ENCODE data around the gene GCG.

GCG gene

GRCh38 chr2:162149466-162149865 is 2.6 kb downstream of the GCG start:
- DNase-seq (ENCODE audit: low spot score): no peak

DNA sequence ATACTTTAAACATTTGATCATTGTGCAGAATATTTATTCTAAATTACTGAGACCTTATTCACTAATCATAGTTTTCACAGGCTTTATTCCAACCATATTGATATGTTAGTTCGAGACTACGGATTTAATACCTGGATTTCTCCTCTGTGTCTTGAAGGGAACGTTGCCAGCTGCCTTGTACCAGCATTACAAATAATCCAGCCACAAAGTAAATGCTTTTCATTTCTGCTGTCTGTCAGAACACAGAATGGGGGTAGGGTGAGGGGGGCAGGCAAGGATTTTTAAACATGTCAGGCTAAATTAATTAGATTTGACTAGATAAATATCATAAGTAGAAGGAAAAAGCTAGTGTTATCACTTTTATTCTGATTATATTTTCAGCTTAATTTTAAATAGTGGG is 3.1 kb downstream of the GCG start:
- no peak for DNase-seq (ENCODE audit: low spot score)

- no peak for DNase-seq (ENCODE audit: low spot score)
Measured at GRCh38 chr2:162143969-162144368, 8.1 kb downstream of the GCG start.

GRCh38 chr2:162138310-162138709 is 13.7 kb downstream of the GCG start:
- DNase-seq (ENCODE audit: low spot score): no peak

- no peak for DNase-seq (ENCODE audit: low spot score)
Measured at GRCh38 chr2:162127422-162127821, 24.6 kb downstream of the GCG start.

DNA sequence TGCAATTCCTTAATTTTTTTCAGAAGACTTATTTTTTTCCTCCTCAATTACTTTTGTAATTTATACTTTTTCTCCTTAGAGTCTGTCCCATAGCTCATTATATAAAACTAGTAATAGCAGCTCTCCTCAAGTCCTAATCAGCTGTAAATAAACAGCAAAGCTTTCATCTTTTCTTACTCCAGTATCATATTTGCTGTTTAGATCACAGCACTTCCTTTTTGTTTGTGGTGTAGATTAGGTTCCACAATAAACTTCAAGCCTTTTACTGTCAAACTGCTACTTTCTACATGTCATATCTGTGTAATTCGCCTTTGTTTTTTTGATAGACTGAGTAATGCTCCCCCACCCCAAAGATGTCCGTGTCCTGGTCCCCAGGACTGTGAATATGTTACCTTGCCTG is 25.5 kb downstream of the GCG start:
- DNase-seq (ENCODE audit: low spot score): no peak

DNA sequence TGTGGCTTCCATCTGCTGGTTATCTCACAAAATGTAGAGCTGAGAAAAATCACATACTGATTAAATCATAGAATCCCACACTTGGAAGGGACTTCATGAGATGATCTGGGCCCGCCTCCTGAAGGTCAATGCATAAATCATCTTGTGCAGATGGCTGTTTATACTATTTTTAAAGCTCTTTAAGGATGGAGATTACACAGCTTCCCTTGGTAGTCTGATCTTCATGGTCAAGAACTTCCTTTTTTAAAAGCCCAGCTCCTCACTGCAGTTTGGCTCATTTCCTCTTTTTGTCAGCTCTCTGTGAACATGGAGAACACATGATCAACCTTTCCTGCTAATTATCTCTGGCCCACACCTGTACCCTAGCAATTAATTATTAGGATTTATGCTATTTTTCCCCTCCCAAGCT is 25.9 kb downstream of the GCG start:
- no peak for DNase-seq (ENCODE audit: low spot score)

GRCh38 chr2:162125138-162125537 is 26.9 kb downstream of the GCG start:
- DNase-seq (ENCODE audit: low spot score): no peak

GRCh38 chr2:162123806-162124758 is 28.0 kb downstream of the GCG start:
- DNase-seq (ENCODE audit: low spot score): no peak

DNA sequence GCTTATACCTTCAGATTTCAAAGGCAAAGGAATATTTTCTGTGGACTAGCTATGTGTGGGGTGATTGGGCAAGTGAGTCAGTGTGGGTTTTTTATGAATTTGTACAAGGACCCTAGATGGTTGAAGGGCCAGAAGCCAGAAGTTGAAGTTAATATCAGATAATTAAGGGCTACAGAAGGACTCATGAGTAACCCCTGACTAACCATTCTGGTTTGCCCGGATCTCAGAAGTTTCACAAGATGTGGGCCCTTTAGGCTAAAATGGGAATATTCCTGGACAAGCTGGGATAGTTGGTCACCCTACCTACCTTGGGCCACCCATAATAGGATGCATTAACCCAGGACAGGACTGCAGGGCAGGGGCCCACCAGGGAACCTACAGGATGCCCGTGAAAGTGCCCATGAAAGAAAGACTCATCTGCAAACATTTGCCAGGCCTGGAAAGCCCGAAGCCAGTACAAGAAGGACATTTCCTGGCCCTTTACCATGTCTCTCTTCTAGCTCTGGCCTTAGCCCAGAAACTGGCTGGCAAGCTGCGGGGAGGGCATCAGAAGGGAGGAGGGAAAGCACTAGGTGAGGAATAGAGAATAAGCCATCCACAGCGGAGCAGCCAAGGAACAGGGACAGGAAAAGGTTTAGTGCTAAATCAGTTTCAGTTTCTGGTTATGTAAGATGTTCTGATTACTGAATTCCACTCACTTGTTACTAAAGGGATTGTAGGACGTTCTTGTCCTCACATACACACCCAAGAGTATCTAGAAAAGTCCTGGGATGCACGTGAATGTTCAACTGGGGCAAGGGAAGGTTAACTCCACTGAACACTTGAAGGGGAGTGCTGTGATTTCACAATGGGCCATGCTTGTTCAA is 33.6 kb downstream of the GCG start:
- no peak for DNase-seq (ENCODE audit: low spot score)

DNA sequence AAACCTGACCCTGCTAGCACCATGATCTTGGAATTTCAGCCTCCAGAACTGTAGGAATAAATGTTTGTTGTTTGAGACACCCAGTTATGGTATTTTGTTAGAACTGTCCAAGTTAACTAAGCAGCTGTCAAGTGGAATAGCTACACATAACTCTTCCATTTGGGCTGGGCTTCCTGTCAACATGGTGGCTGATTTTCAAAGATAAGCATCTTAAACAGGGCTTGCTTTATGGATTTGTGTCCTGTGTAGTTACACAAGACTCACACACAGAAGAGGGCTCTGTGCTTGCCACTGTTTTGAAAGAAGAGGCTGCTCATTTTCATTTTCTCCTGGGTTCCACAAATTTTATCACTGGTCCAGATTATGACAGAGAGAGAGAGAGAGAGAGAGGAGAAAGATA is 35.7 kb downstream of the GCG start:
- no peak for DNase-seq (ENCODE audit: low spot score)

DNA sequence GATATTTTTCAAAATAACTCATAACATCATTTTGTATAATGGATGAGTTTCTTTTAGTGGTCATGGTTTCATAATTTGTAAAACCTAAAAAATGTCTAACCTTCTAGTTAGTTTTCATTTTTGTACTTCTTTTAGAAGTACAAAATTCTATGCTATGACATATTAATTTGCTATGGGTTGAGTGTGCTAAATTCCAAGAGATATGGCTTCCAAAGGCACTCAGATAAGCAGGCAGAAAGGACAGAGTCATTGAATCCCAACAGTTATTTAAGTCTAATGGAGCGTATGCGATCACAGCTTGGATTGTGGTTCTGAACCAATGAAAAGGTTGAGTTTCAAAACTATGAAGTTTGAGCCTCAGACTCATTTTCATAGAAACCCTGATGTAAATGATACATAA is 37.0 kb downstream of the GCG start:
- DNase-seq (ENCODE audit: low spot score): no peak

GRCh38 chr2:162114271-162114670 is 37.8 kb downstream of the GCG start:
- DNase-seq (ENCODE audit: low spot score): no peak

DNA sequence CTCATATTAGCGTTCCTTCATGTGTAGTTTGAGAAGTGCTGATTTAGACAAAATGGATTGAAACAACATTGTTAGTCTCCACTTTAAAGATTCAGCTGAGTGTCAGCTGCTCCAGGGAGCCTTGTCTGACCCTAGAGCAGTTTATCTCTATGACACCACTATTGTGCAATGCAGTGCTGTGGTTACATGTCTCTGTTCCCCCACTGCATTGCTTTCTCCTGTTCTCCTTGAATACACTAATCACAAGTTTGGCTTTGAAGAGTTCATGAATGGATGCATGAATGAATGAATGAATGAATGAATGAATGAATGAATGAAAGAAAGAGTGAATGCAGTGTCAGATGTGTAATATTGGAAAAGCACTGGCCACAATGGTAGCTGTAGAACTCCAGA is 38.3 kb downstream of the GCG start:
- no peak for DNase-seq (ENCODE audit: low spot score)

GRCh38 chr2:162113088-162113775 is 38.8 kb downstream of the GCG start:
- no peak for DNase-seq (ENCODE audit: low spot score)

GRCh38 chr2:162111958-162112850 is 39.8 kb downstream of the GCG start:
- DNase-seq (ENCODE audit: low spot score): no peak

- DNase-seq (ENCODE audit: low spot score): no peak
Measured at GRCh38 chr2:162107361-162107901, 44.6 kb downstream of the GCG start.

GRCh38 chr2:162106746-162107145 is 45.3 kb downstream of the GCG start:
- no peak for DNase-seq (ENCODE audit: low spot score)

GRCh38 chr2:162106146-162106551 is 45.9 kb downstream of the GCG start:
- DNase-seq (ENCODE audit: low spot score): no peak

DNA sequence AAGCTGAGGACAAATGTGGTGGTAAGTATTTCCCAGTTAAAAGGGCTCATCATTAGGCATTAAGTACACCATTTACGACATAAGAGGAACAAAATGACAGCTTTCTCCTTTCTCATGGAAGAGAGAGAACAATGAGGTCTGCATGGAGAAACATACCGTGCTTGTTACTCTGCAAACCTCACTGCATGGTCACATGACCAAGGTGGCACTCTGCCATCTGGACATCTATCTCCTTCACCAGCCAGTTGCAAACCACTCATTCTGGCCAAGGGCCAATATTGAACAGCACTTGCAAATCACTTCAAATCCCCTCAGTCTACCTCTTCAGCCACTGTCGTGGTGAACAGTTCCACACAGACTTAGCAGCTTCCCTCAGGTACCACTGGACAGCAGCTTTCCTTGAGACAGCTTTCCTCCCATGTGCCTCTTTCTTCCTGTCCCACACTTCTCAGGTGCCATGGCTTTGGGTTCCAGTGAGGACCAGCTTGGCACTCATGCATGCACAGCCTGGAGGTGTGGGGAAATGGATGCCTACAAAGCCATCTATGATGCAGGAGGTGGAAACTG is 48.5 kb downstream of the GCG start:
- DNase-seq (ENCODE audit: low spot score): no peak

- no peak for DNase-seq (ENCODE audit: low spot score)
Measured at GRCh38 chr2:162100579-162100978, 51.5 kb downstream of the GCG start.
